DOHH2 (cell line): ENCODE measurements around the gene SELENOW.

Experiments
- CTCF ChIP-seq: fragments of 200-600 bp; sonication (generic); IDR thresholded peaks from one replicate; pipeline ENCODE4 v1.5.1; 2014; ENCODE audit warnings: antibody characterized with exemption, mild to moderate bottlenecking, low read depth, low read length; ENCODE audit not compliant: poor library complexity, severe bottlenecking
- EZH2phosphoT487 ChIP-seq: fragments of 200-600 bp; sonication (generic); IDR thresholded peaks from 2 replicates; pipeline ENCODE4 v1.6.1; 2017; ENCODE audit warnings: borderline replicate concordance, mild to moderate bottlenecking, antibody characterized with exemption, low read length, moderate library complexity, mixed read lengths

- no peak for TF ChIP-seq CTCF
- no peak for TF ChIP-seq EZH2phosphoT487
Measured at GRCh38 chr19:47730910-47731309, 47.6 kb upstream of the SELENOW start.
